Activated CD4-positive, alpha-beta T cell treated with anti-CD3 and anti-CD28 coated beads, Interleukin-2, amount 50 U/mL, for 16 hours (primary cell): ENCODE results near the gene TOLLIP.
A peak's percentile ranks its signal among the peaks of the same experiment; 100 is the strongest.
"Not testable (repeated sequence)": the region's sequence is repeated elsewhere in the genome, so short reads cannot be mapped to it uniquely, and the experiment has no call there.

Experiments
- DNase-seq: peaks from one replicate; pipeline ENCODE4 v3.0.0-alpha.2; 2020

The TOLLIP gene

GRCh38 chr11:1343391-1344055 is 34.1 kb upstream of the TOLLIP start:
- no peak for DNase-seq

- DNase-seq = no peak
These were observed 33.5 kb upstream of the TOLLIP start for GRCh38 chr11:1342946-1343345.

GRCh38 chr11:1341928-1342524 is 32.6 kb upstream of the TOLLIP start:
- DNase-seq = no peak

- DNase-seq = not testable (repeated sequence)
These were observed 31.8 kb upstream of the TOLLIP start for GRCh38 chr11:1341226-1341625.

GRCh38 chr11:1340111-1340510 is 30.7 kb upstream of the TOLLIP start:
- no peak for DNase-seq

GRCh38 chr11:1339066-1339675 is 29.7 kb upstream of the TOLLIP start:
- no peak for DNase-seq

GRCh38 chr11:1338201-1339065 is 29.0 kb upstream of the TOLLIP start:
- no peak for DNase-seq

- DNase-seq = no peak
These were observed 28.2 kb upstream of the TOLLIP start for GRCh38 chr11:1337647-1338007.

- no peak for DNase-seq
These were observed 27.6 kb upstream of the TOLLIP start for GRCh38 chr11:1336836-1337646.

- peak; percentile 40 for DNase-seq
These were observed 26.7 kb upstream of the TOLLIP start for GRCh38 chr11:1335811-1336761.

- no peak for DNase-seq
These were observed 25.9 kb upstream of the TOLLIP start for GRCh38 chr11:1335264-1335810.

GRCh38 chr11:1333860-1334259 is 24.4 kb upstream of the TOLLIP start:
- DNase-seq = no peak

GRCh38 chr11:1333091-1333772 is 23.8 kb upstream of the TOLLIP start:
- no peak for DNase-seq

GRCh38 chr11:1330473-1330872 is 21.0 kb upstream of the TOLLIP start:
- no peak for DNase-seq

GRCh38 chr11:1327064-1327460 is 17.6 kb upstream of the TOLLIP start:
- DNase-seq = no peak

GRCh38 chr11:1326435-1327063 is 17.1 kb upstream of the TOLLIP start:
- no peak for DNase-seq

GRCh38 chr11:1323774-1324173 is 14.3 kb upstream of the TOLLIP start:
- no peak for DNase-seq

- DNase-seq = no peak
These were observed 8.6 kb upstream of the TOLLIP start for GRCh38 chr11:1317993-1318392.

- no peak for DNase-seq
These were observed 8.0 kb upstream of the TOLLIP start for GRCh38 chr11:1317432-1317831.
